MM.1S (cell line): ENCODE data around the gene FZR1.

Source experiments
- EZH2 ChIP-seq: fragments of 300-600 bp; sonication (generic); optimal IDR thresholded peaks from 2 replicates; pipeline ENCODE3; 2017; ENCODE audit warnings: low read depth, mild to moderate bottlenecking, antibody characterized with exemption, low read length, mixed read lengths
- EZH2phosphoT487 ChIP-seq: fragments of 300-600 bp; sonication (generic); IDR thresholded peaks from 2 replicates; pipeline ENCODE4 v1.6.1; 2018; ENCODE audit warnings: antibody characterized with exemption, low read length
- TF ChIP-seq, protein P1 (sequence below): fragments of 300-600 bp; sonication (generic); IDR thresholded peaks from 2 replicates; pipeline ENCODE4 v1.5.1; 2016; ENCODE audit warnings: antibody characterized with exemption, low read length, mixed read lengths

DNA sequence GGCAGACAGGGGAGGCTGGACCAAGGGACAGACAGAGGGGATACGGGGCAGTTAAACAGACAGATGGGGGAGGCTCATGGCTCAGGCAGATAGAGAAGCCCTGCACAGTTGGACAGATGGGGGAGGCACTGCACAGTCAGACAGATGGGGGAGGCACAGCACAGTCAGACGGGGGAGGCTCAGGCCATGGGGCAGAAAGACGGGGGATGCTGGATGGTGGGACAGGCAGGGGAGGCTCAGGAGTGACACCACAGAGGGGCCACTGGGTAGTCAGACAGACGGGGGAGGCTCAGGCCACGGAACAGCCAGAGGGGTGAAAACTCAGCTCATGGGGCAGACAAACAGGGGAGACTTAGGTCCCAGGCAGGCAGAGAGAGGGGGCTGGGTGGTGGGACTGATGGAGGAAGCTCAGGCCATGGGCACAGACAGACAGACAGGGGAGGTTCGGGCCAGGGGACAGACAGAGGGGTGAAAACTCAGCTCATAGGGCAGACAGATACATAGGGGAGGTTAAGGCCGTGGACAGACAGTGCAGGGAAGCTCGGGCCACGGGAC, 50.4 kb downstream of the FZR1 start:
- TF ChIP-seq, protein P1, sequence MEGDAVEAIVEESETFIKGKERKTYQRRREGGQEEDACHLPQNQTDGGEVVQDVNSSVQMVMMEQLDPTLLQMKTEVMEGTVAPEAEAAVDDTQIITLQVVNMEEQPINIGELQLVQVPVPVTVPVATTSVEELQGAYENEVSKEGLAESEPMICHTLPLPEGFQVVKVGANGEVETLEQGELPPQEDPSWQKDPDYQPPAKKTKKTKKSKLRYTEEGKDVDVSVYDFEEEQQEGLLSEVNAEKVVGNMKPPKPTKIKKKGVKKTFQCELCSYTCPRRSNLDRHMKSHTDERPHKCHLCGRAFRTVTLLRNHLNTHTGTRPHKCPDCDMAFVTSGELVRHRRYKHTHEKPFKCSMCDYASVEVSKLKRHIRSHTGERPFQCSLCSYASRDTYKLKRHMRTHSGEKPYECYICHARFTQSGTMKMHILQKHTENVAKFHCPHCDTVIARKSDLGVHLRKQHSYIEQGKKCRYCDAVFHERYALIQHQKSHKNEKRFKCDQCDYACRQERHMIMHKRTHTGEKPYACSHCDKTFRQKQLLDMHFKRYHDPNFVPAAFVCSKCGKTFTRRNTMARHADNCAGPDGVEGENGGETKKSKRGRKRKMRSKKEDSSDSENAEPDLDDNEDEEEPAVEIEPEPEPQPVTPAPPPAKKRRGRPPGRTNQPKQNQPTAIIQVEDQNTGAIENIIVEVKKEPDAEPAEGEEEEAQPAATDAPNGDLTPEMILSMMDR = no peak
- no peak for TF ChIP-seq EZH2
- TF ChIP-seq EZH2phosphoT487 = no peak
